Measurements from ENCODE around the gene POLR2L. TPM values are rescaled to one million over a fixed set of nuclear protein-coding genes. Genes with fewer than 3 reads are reported as not detected.

Gene POLR2L
- total RNA-seq, 1 experiment from 2014 or later, result 211 TPM

- no TSS peak for BruUV-seq (replicated peaks)
- H3K9me2 ChIP-seq (ENCODE audit: insufficient read depth), result no peaks in the 10 kb centered on the region
- H3K27ac ChIP-seq (ENCODE audit: low read depth, low read length), result no peak overlapping the region
- no peaks in the 10 kb centered on the region for H4K20me1 ChIP-seq (ENCODE audit: insufficient read depth)
- ChIA-PET CTCF (no interaction called here), POLR2A (no interaction called here), RAD21 (ENCODE audit: low non-redundant PET in 1 of 2, low total read pairs in 2 of 2, uncharacterized antibody in 2 of 2, unreplicated experiment in 2 of 2) (no interaction called here)
- no peak overlapping the region for H3K4me2 ChIP-seq (ENCODE audit: low read length)
- ATAC-seq, result no peak
- no peak overlapping the region for H2AFZ ChIP-seq (ENCODE audit: low read depth, low read length, poor library complexity, severe bottlenecking)
- H3K9ac ChIP-seq (ENCODE audit: low read length), result no peak overlapping the region
- no peak overlapping the region for H3K4me3 ChIP-seq (replicated peaks in 1 of 2; ENCODE audit: low read depth in 1 of 2, low read length in 2 of 2)
- H3K79me2 ChIP-seq (ENCODE audit: insufficient read depth, low read length), result no peaks in the 10 kb centered on the region
- H3K36me3 ChIP-seq (ENCODE audit: control insufficient read depth in 1 of 2, insufficient read depth in 2 of 2, low read length in 2 of 2), result peaks cover 0 to 2% of the 10 kb centered on the region in 2 experiments; a peak in 2 of 4 replicates
- no peak for TF ChIP-seq REST (IDR thresholded peaks at IDR 0.05; ENCODE audit: low read depth)
- TF ChIP-seq SP1 (IDR thresholded peaks at IDR 0.05; ENCODE audit: low read depth), result no peak
- TF ChIP-seq ELF1 (IDR thresholded peaks at IDR 0.05; ENCODE audit: borderline replicate concordance, low read depth), result no peak
- TF ChIP-seq JUND (IDR thresholded peaks at IDR 0.05), result no peak
- no peak for TF ChIP-seq ZFX (IDR thresholded peaks at IDR 0.05)
- TF ChIP-seq ZNF274 (IDR thresholded peaks at IDR 0.05; ENCODE audit: low read depth, low read length), result no peak
- no peak for TF ChIP-seq POLR2AphosphoS5 (IDR thresholded peaks at IDR 0.05; ENCODE audit: low read depth, low read length)
- no peak for DNase-seq (ENCODE audit: low read depth, low spot score)
- intact Hi-C loops (cut with micrococcal nuclease), result no loop called here
- H3K27me3 ChIP-seq (ENCODE audit: insufficient read depth, low read length), result no peaks in the 10 kb centered on the region
- peaks cover 0 to 2% of the 10 kb centered on the region in 2 experiments; a peak in 1 of 4 replicates for H3K4me1 ChIP-seq (ENCODE audit: control insufficient read depth in 1 of 2, insufficient read depth in 2 of 2, low read length in 2 of 2)
- no peaks in the 10 kb centered on the region for H3K9me3 ChIP-seq (ENCODE audit: control insufficient read depth in 1 of 2, insufficient read depth in 1 of 2, low read depth in 1 of 2, low read length in 2 of 2)
Measured at GRCh38 chr11:888310-889212, 46.2 kb upstream of the POLR2L start.
